ENCODE data around the gene GCHFR.

- TF ChIP-seq CTCF (IDR thresholded peaks at IDR 0.05; ENCODE audit: poor library complexity, severe bottlenecking) (no peak), EP300 (conservative IDR thresholded peaks at IDR 0.05; ENCODE audit: poor library complexity, severe bottlenecking) (no peak), RAD21 (conservative IDR thresholded peaks at IDR 0.05) (no peak), EZH2 (IDR thresholded peaks at IDR 0.05; ENCODE audit: borderline replicate concordance, insufficient read depth, low read length, poor library complexity, severe bottlenecking) (no peak)
These were observed 8.1 kb downstream of the GCHFR start for GRCh38 chr15:40772014-40772413.

Measured in neural cell (in vitro differentiated cells).